GM21423 (cell line): ENCODE results near the gene CTNNA1.
"Not testable (repeated sequence)": the region's sequence is repeated elsewhere in the genome, so short reads cannot be mapped to it uniquely, and the experiment has no call there.

Experiments
- ATAC-seq: cut with Tn5 transposase; IDR thresholded peaks from one replicate; pipeline ENCODE4 v1.9.1; 2021; ENCODE audit warnings: mild to moderate bottlenecking, moderate library complexity; ENCODE audit not compliant: unreplicated experiment

CTNNA1 gene

DNA sequence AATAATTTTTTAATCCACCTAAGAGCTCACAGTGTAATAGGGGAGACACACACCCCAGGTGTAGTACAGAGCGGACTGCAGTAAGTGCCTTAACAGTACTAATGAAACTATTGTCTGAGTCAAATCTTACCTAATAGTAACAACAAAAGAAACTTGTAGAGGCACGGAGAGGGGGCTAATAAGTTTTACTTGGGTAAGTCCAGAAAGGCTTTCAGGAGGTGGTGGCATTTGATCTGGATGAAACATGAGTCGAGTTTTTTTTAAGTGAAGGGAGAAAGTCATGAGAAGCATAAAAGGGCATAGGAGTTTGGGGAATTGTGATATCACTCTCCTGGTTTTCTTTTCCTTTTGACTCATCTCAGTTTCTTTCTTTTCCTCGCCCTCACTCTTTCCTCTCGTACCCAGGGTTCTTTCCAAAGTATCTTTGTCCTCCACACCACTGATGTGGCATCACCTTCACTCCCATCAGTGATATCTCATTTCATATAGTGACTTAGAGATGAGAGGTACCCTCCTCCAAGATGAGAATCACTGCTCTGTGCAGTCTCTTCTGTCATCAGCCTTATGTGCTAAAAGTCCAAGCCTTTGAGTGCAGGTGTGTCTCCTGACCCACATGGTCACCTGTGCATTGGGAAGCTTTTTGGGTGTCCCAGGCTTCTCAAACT is 2.0 kb downstream of the CTNNA1 start:
- ATAC-seq: no peak

DNA sequence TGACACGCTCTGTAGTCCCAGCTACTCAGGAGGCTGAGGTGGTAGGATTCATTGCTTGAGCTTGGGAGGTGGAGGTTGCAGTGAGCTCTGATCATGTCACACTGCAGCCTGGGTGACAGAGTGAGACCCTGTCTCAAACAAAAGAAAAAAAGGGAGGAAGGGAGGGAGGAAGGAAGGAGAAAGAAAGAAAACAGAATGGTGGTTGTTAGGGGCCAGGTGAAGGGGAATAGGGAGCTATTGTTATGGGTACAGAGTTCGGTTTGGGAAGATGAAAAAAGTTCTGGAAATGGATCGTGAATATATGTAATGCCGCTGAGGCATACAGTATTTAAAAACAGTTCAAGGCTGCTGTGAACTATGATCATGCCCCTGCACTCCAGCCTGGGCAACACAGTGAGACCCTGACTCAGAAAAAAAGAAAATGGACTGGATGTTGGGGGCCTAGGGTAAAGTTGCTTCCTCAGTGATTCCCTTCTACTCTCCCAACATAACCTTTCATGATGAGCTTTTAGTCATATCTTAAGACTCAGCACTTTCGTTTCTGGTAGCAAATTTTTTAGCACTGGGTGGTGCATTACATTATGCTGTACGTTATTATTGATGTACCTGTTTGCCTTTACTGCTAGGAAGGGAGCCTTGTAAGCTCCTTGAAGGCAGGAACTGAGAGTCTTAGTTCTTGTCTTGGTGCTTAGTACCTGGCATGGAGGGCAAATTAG is 4.0 kb downstream of the CTNNA1 start:
- no peak for ATAC-seq

DNA sequence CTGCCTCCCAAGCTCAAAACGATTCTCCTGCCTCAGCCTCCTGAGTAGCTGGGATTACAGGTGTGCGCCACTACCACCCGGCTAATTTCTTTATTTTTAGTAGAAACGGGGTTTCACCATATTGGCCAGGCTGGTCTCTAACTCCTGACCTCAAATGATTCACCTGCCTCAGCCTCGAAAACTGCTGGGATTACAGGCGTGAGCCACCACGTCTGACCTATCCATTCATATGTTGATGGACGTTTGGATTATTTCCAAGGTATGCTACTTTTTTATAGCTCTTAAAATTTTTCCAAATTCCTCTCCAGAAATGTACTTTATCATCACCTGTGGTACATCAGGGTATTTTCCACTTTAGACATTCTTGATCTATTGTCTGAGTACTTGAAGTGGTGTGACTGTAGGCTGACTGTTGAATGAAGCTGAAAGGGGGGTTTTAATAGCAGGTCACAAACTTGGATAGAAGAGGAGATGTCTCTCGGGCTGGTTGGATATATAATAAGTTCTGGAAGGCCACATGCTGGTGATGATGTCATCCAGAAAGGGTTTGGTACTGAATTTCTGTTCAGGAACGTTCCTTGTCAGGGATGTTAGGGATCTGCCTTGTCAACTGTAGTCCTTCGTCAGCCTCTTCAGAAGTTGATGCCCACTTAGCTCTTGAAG is 7.4 kb downstream of the CTNNA1 start:
- no peak for ATAC-seq

DNA sequence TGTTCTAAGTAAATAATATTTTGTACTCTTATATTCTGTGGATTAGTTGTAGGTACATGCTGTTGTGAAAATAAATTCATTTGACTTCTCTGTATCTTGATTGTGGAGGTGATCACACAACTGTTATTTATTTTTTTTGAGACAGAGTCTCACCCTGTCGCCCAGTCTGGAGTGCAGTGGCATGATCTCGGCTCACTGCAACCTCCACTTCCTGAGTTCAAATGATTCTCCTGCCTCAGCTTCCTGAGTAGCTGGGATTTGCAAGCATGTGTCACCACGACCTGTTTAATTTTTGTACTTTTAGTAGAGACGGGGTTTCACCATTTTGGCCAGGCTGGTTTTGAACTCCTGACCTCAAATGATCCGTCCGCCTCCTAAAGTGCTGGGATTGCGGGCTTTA is 7.9 kb downstream of the CTNNA1 start:
- ATAC-seq: not testable (repeated sequence)

DNA sequence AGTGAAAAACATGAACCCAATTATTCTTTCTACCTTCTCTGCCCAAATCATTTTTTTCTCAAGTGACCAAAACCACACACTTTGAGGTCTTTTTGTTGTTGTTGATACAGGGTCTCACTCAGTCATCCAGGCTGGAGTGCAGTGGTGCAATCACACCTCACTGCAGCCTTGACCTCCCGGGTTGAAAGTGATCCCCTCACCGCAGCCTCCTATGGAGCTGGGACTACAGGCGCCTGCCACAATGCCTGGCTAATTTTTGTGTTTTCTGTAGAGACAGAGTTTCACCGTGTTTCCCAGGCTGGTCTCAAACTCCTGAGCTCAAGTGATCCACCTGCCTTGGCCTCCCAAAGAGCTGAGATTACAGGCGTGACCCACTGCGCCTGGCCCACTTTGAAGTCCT is 8.4 kb downstream of the CTNNA1 start:
- ATAC-seq: not testable (repeated sequence)

DNA sequence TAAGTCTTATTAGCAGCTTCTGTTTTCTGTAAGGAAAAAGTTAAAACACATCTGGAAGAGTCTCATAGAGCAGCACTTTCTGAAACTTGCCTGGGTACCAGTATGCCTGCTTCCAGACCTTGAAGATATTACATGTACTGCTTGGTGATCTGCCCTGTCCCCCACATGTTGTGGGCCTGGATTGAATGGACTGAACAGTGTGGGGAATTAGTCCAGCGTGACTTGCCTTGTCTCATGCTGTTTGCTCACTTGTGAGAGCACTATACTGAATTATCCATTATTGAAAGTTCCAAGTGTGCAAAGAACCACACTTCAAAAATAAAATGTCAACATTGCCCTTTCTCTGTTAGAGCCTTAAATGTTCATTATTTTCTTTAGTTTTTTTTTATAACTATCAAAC is 8.9 kb downstream of the CTNNA1 start:
- ATAC-seq: no peak

DNA sequence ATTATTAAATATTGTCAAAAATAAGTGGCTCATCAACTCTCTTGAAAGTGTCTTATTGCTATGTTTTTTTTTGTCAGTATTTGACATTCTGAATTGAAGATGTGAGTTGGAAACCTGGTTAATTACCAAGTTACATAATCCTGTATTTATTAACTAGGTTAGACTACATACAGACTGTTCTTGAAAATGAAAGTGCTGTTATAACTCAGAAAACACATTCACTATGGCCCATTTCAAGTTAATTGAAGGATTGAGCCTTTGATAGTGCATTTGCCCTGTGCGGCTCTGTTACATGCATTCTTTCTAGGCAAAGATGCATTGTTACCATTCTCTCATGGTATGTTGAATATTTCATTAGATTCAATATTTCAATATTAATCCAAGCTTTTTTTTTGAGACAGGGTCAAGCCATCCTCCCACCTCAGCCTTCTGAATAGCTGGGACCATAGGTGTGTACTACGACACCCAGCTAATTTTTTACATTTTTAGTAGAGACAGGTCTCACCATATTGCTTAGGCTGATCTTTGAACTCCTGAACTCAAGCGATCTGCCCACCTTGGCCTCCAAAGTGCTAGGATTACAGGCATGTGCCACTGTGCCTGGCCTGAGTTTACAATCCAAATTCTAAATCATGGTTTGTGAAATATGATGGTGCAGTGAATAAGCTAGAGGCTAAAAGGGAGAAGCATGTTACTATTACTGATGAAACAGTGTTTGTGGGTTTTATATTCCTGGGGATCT is 10.0 kb downstream of the CTNNA1 start:
- no peak for ATAC-seq

DNA sequence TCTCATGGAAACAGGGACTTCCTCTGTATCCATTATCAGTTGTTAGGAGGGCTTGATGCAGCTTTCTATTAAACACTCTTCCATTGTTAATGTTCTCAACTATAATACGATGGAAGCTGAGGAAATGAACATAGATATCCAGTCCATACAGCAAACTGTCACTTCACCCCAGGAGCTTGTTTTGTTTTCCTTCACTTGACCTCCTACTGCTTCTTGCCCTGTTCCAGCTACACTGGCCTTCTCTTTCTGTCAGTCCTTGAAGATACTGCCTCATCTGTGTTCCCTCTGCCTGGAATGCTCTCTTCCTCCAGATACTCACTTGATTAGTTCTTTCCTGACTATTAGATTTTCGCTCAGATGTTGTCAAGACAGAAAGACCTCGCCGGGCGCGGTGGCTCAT is 17.1 kb downstream of the CTNNA1 start:
- no peak for ATAC-seq

DNA sequence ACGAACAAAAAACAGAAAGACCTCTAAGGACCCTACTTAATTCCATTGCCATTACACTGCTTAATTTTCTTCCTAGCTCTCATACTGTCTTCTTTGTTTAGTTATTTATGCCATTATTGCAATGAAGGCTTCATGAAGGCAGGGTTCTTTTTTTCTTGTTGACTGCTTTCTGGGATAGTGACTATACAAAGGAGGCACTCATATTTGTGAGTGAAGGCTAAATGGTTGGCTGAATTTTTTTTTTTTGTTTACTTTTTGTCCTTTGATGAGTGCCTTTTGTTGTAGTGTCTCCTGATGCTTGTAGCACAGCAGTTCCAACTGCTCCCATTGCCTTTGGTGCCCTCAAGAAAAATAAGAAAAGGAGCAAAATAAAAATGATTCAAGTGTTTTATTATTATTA is 17.8 kb downstream of the CTNNA1 start:
- no peak for ATAC-seq

DNA sequence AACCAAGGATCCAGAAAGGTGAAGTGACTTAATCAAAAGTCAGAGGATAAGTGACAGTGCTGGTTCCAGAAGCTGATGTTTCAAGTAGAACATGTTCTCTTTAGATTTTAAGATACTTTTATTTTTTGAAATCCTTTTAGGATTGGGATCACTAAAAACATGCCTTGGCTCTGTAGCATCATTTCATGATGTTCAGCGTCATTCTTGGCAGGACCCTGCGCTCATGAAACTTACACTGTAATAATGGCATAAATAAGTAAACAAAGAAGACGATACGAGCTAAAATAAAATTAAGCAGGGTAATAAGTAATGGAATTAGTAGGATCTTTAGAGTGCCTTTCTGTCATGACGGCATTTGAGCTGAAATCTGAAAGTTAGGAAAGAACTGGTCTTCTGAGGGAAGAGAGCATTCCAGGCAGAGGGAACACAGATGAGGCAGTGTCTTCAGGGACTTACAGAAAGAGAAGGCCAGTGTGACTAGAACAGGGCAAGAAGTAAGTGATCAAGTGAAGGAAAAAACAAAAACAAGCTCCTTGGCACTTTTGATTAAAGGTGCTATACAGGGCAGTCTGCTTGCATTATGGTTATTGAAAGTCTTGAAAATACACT is 19.9 kb downstream of the CTNNA1 start:
- ATAC-seq: no peak

DNA sequence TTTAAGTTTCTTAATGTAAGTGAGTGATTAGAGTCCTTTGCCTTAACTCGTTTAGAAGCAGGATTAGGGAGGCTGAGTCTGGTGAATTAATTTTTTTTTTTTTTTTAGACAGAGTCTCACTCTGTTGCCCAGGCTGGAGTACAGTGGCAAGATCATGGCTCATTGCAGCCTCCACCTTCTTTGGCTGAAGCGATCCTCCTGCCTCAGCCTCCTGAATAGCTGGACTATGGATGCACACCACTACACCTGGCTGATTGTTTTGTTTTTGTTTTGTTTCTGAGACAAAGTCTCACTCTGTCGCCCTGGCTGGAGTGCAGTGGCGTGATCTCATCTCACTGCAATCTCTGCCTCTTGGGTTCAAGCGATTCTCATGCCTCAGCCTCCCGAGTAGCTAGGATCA is 20.4 kb downstream of the CTNNA1 start:
- not testable (repeated sequence) for ATAC-seq

DNA sequence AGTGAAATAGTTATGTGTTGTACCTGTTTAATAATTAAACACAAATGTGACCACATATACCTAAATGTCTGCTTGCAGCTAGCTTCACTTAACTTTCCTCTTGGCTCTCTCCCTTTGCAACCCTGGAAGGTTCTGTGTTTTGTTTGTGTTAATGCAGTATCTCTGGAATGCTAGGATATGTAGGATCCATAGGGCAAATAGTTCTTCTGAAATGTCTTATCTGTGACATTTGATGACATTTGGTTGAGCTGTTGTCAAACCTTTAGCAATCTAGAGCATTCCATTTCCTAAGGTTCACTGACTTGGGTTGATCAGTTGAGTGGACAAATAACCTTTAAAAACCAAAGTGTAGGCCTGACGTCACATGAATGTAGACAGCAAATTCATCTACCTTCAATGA is 21.8 kb downstream of the CTNNA1 start:
- no peak for ATAC-seq

DNA sequence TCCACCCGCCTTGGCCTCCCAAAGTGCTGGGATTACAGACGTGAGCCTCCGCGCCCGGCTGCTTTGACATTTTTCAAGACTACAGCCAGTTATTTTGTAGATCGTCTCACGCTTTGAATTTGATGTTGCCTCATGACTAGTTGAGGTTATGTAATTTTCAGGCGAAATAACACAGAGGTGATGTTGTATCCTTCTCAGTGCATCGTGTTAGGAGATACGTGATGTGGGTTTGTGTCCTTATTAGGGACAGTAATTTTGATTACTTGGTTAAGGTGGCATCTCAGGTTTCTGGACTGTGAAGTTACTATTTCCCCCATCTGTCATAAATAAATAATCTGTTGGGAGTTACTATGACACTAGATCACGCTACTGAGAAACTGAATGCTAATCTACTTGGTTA is 25.0 kb downstream of the CTNNA1 start:
- no peak for ATAC-seq

DNA sequence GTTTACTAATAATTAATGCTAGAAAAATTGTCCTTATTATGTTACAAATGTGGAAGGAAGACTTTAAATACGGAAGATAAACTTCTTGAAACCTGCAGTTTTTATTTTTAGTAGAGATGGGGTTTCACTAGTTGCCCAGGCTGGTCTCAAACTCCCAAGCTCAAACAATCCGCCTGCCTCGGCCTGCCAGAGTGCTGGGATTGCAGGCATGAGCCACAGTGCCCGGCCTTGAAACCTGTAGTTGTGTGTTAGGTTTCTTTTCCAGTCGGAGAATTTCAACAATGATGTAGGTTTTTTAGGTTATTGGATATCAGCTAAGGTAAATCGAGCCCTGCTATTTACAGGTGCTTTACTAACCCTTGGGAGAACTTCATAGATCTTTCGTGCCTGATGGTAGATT is 30.8 kb downstream of the CTNNA1 start:
- ATAC-seq: no peak

DNA sequence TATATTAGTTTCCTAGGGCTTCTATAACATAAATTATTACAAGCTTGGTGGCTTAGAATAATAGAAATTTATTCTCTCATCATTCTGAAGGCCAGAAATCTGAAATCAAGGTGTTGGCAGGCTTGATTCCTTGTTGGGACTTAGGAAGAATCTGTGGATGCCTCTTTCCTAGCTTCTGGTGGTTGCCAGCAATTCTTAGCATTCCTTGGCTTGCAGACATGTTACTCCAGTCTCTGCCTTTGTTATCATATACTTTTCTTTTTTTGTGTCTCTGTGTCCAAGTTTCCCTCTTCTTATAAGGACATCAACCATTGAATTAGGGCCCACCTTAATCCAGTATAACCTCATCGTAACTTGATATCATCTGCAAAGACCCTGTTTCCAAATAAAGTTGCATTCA is 31.4 kb downstream of the CTNNA1 start:
- no peak for ATAC-seq

DNA sequence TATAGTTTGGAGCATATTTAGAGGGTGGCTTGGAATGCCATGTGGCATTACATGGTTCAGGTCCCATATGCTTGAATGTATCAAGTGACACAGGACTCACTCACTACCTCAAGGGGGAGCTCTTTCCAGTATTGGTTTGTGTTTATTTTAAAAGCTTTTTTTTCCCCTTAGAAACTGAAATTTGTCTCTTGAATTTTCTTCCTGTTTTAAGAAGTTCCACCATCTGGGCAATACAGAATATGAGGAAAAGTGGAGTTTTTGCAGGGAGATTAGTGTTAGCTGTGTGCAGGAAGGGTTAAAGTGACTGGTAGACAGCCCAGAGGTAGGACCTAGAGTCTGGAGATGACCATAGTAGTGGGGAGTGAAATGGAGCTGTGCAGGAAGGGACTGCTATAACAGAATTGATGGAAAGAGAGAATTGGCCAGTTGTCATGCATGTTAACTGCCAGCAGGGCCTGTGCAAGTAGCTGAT is 36.6 kb downstream of the CTNNA1 start:
- no peak for ATAC-seq

DNA sequence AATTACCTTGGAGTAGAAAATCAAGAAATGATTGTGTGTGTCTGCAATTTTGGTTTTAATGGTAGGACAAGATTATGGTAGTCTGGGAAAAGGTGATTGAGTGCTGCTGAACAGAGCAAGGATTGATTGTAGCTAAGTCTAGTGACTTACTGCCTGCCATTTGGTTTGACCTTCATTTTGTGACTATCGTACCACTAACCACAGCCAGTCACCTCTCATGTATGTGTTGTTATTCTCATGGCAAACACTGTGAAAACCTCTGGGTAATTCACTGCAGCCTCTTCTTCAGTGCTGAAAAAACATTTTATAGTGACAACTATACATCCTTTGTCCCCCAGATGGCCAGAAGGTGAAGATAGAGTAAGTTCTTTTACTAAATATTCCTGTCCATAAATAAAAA is 37.5 kb downstream of the CTNNA1 start:
- ATAC-seq: no peak

DNA sequence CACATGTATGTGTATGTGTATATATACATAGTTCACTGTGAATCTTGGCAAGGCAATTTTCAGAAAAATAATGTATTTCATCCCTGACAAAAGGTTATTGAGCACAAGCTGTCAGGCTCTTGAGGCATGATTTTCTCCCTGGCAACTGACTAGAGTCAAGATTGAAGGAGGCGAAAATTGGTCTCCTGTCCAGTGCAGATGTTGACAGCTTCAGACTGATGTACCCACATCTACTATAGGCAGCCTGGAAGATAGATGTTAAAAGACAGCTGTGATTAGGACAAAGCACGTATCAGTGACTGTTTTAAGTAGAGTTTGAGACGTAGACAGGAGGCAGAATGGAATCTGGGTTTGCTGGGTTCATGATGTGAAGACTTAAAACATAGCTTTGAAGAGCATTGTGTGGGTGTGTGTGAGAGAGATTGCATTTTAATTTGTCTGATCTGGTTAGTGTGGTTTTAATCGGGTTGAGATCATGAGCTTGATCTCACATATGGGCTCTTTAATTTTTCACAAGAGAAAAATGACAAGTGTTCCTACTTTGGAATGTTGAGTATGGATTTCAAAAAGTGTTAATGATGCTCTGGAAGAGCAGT is 39.1 kb downstream of the CTNNA1 start:
- ATAC-seq: no peak

DNA sequence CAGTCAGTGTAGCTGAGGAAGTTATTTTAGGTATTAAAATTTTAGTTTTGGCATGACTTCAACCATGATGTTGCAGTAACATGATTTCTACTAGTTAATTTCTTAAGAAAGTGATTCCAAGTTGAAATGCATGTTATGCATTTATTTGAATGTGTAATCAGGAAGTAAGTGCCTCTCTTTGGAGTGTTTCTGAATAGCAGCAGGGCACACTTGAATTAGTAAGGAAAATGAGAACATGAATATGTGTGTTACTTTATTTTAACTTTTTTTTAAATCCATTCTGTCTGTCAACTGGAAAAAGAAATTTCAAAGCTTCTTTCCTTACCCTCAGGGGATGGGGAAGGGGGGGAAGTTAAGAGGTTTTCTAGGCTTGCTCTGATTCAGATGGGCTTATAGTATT is 40.4 kb downstream of the CTNNA1 start:
- no peak for ATAC-seq

DNA sequence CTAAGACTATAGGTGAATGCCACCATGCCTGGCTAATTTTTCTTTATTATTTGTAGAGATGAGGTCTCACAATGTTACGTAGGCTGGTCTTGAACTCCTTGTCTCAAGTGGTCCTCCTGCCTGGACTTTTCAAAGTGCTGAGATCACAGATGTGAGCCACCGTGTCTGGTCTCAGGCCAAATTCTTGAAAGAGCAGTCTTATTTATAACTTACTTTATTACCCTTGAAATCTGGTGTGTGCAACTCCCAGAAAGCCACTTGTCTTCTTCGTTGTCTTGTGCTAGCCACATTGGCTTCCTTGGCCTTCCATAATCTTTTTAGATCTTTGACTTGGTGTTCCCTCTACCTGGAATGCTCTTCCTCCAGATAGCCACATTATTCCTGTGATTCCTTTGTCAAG is 50.1 kb downstream of the CTNNA1 start:
- ATAC-seq: no peak

DNA sequence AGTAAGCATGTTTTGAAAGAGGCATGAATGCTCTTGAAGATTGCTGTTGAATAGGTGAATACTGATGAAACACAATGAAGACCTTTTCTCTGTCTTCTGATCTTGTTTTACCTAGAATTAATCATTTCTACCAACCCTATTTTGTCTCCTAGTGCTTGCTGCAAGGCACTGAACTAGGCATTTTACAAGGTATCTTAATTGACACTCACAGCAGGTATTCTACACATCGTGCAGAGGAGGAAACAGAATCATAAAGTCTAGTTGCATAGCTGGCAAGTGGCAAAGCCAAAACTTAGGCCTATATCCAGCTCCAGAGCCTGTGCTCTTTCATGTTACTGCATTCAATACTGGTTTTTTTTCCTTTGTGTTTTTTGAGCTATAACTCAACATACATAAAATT is 50.7 kb downstream of the CTNNA1 start:
- ATAC-seq: no peak
